Esophagus (tissue), 2 donors: Measurements from ENCODE around the gene SLC6A8. TPM values are rescaled to one million over a fixed set of nuclear protein-coding genes. Genes with fewer than 3 reads are reported as not detected.

Source experiments
- H3K27ac ChIP-seq, 2 donors: one replicate each; pipeline ENCODE4 v1.5.1; 2013; ENCODE audit warnings: low read depth in 2 of 2, mild to moderate bottlenecking in 2 of 2, inconsistent platforms in 1 of 2, low read length in 1 of 2, moderate library complexity in 1 of 2
- H3K27me3 ChIP-seq, 2 donors: one replicate each; pipeline ENCODE4 v1.6.1; 2013; ENCODE audit warnings: low read length in 2 of 2, control low read depth in 1 of 2, mild to moderate bottlenecking in 1 of 2; ENCODE audit not compliant: insufficient read depth in 2 of 2, control insufficient read depth in 1 of 2
- H3K36me3 ChIP-seq, 2 donors: one replicate each; pipeline ENCODE4 v1.6.1; 2013; ENCODE audit warnings: low read length in 1 of 2; ENCODE audit not compliant: control insufficient read depth in 2 of 2, insufficient read depth in 2 of 2
- H3K4me1 ChIP-seq, 2 donors: one replicate each; pipeline ENCODE4 v1.6.1; 2013; ENCODE audit warnings: low read length in 1 of 2; ENCODE audit not compliant: control insufficient read depth in 2 of 2, insufficient read depth in 2 of 2
- H3K4me3 ChIP-seq, 2 donors: one replicate each; pipeline ENCODE4 v1.5.1; 2013; ENCODE audit warnings: low read length in 2 of 2, mild to moderate bottlenecking in 2 of 2, low read depth in 1 of 2, moderate library complexity in 1 of 2
- H3K9me3 ChIP-seq, 2 donors: one replicate each; pipeline ENCODE4 v1.6.1; 2013; ENCODE audit warnings: mild to moderate bottlenecking in 2 of 2, low read depth in 1 of 2, low read length in 1 of 2, moderate library complexity in 1 of 2; ENCODE audit not compliant: control insufficient read depth in 2 of 2, insufficient read depth in 1 of 2
- WGBS, 2 donors: extraction: QIAGEN DNeasy Blood & Tissue Kit; methylation state at CpG; one replicate each; pipeline ENCODE4 v1.1.7; 2013; 5-methylcytosine and 5-hydroxymethylcytosine counted together
- polyA plus RNA-seq, 2 donors: library from polyadenylated mRNA; stranded (reverse); fragments of 200-250 nt; gene quantifications; one replicate each; pipeline ENCODE4 v1.2.3, GENCODE V29; 2013
- donor health status: healthy with polysubstance abuse.
- donor health status: Bipolar disorder and iron deficiency.

The SLC6A8 gene
- polyA plus RNA-seq, 2 donors = 33.0 to 41.4 TPM

- Histone ChIP-seq H3K9me3 (no peaks in the 10 kb centered on the region), H3K4me1 (peaks cover 0 to 2% of the 10 kb centered on the region in 2 donors), H3K27me3 (peaks cover 0 to 3% of the 10 kb centered on the region in 2 donors), H3K27ac (no peak overlapping the region), H3K36me3 (no peaks in the 10 kb centered on the region), H3K4me3 (no peak overlapping the region)
- WGBS, 2 donors = 68 to 74% methylated on average over 9 of the region's 9 CpGs
These were observed 21.9 kb upstream of the SLC6A8 start for GRCh38 chrX:153665726-153666306.

GRCh38 chrX:153667281-153667955, 20.3 kb upstream of the SLC6A8 start:
- H3K27ac ChIP-seq = no peak overlapping the region
- no peaks in the 10 kb centered on the region for H3K36me3 ChIP-seq
- 68 to 69% methylated on average over 11 of the region's 11 CpGs for WGBS, 2 donors
- H3K4me1 ChIP-seq = peaks cover 0 to 2% of the 10 kb centered on the region in 2 donors
- H3K9me3 ChIP-seq = no peaks in the 10 kb centered on the region
- peaks cover 0 to 3% of the 10 kb centered on the region in 2 donors for H3K27me3 ChIP-seq
- no peak overlapping the region for H3K4me3 ChIP-seq

GRCh38 chrX:153667956-153668396, 19.8 kb upstream of the SLC6A8 start:
- 17 to 28% methylated on average over 14 of the region's 14 CpGs for WGBS, 2 donors
- no peak overlapping the region for H3K27ac ChIP-seq
- H3K27me3 ChIP-seq = peaks cover 0 to 3% of the 10 kb centered on the region in 2 donors
- peaks cover 0 to 2% of the 10 kb centered on the region in 2 donors for H3K4me1 ChIP-seq
- H3K36me3 ChIP-seq = no peaks in the 10 kb centered on the region
- no peaks in the 10 kb centered on the region for H3K9me3 ChIP-seq
- H3K4me3 ChIP-seq = no peak overlapping the region

- H3K4me1 ChIP-seq = peaks cover 0 to 2% of the 10 kb centered on the region in 2 donors
- no peak overlapping the region for H3K27ac ChIP-seq
- 86 to 87% methylated on average over 11 of the region's 11 CpGs for WGBS, 2 donors
- no peaks in the 10 kb centered on the region for H3K36me3 ChIP-seq
- H3K27me3 ChIP-seq = peaks cover 0 to 3% of the 10 kb centered on the region in 2 donors
- no peak overlapping the region for H3K4me3 ChIP-seq
- no peaks in the 10 kb centered on the region for H3K9me3 ChIP-seq
These were observed 19.1 kb upstream of the SLC6A8 start for GRCh38 chrX:153668423-153669173.

GRCh38 chrX:153669174-153669890, 18.4 kb upstream of the SLC6A8 start:
- Histone ChIP-seq H3K4me1 (peaks cover 0 to 2% of the 10 kb centered on the region in 2 donors), H3K4me3 (no peak overlapping the region), H3K27ac (no peak overlapping the region), H3K27me3 (peaks cover 0 to 3% of the 10 kb centered on the region in 2 donors), H3K9me3 (no peaks in the 10 kb centered on the region), H3K36me3 (no peaks in the 10 kb centered on the region)
- WGBS, 2 donors = 55 to 64% methylated on average over 17 of the region's 17 CpGs

- Histone ChIP-seq H3K9me3 (no peaks in the 10 kb centered on the region), H3K27ac (no peak overlapping the region), H3K4me1 (peaks cover 0 to 2% of the 10 kb centered on the region in 2 donors), H3K4me3 (no peak overlapping the region), H3K27me3 (peaks cover 0 to 3% of the 10 kb centered on the region in 2 donors), H3K36me3 (no peaks in the 10 kb centered on the region)
- WGBS, 2 donors = 81 to 83% methylated on average over 20 to 22 of the region's 23 CpGs
These were observed 17.6 kb upstream of the SLC6A8 start for GRCh38 chrX:153669901-153670731.

GRCh38 chrX:153670748-153671588, 16.8 kb upstream of the SLC6A8 start:
- WGBS, 2 donors = 88 to 90% methylated on average over 22 to 23 of the region's 23 CpGs
- no peaks in the 10 kb centered on the region for H3K9me3 ChIP-seq

More at GRCh38 chrX:153670748-153671588, 16.8 kb upstream of the SLC6A8 start:
- Histone ChIP-seq H3K36me3 (no peaks in the 10 kb centered on the region), H3K27ac (no peak overlapping the region), H3K4me1 (peaks cover 0 to 2% of the 10 kb centered on the region in 2 donors), H3K4me3 (no peak overlapping the region), H3K27me3 (peaks cover 0 to 2% of the 10 kb centered on the region in 2 donors)
